Parathyroid adenoma (tissue), 2 donors: ENCODE results near the gene ZFR2.

Source experiments
- H2AFZ ChIP-seq: fragments of 300-600 bp; sonication (generic); one replicate; pipeline ENCODE4 v1.7.0; 2017; ENCODE audit warnings: antibody characterized with exemption, mild to moderate bottlenecking
- H3K27ac ChIP-seq: fragments of 300-600 bp; sonication (generic); one replicate; pipeline ENCODE4 v1.7.0; 2017
- H3K27me3 ChIP-seq: fragments of 300-600 bp; sonication (generic); one replicate; pipeline ENCODE4 v1.7.0; 2017; ENCODE audit warnings: low read length; ENCODE audit not compliant: control insufficient read depth, insufficient read depth
- H3K36me3 ChIP-seq: fragments of 300-600 bp; sonication (generic); one replicate; pipeline ENCODE4 v1.7.0; 2017; ENCODE audit warnings: low read length; ENCODE audit not compliant: control insufficient read depth, insufficient read depth
- H3K4me1 ChIP-seq: fragments of 300-600 bp; sonication (generic); one replicate; pipeline ENCODE4 v1.7.0; 2017; ENCODE audit warnings: control low read depth
- H3K4me2 ChIP-seq: fragments of 300-600 bp; sonication (generic); one replicate; pipeline ENCODE4 v1.7.0; 2017; ENCODE audit warnings: low read length
- H3K4me3 ChIP-seq: fragments of 300-600 bp; sonication (generic); one replicate; pipeline ENCODE4 v1.7.0; 2017; ENCODE audit warnings: low read depth, low read length
- H3K79me2 ChIP-seq: fragments of 300-600 bp; sonication (generic); one replicate; pipeline ENCODE4 v1.7.0; 2017; ENCODE audit warnings: control low read depth
- H3K9ac ChIP-seq: fragments of 300-600 bp; sonication (generic); one replicate; pipeline ENCODE4 v1.7.0; 2017; ENCODE audit warnings: mild to moderate bottlenecking
- H3K9me3 ChIP-seq: fragments of 300-600 bp; sonication (generic); one replicate; pipeline ENCODE4 v1.7.0; 2017; ENCODE audit warnings: low read length; ENCODE audit not compliant: control insufficient read depth
- CTCF ChIP-seq: fragments of 300-600 bp; sonication (generic); IDR thresholded peaks from one replicate; pipeline ENCODE4 v1.7.0; 2017; ENCODE audit warnings: antibody characterized with exemption, mild to moderate bottlenecking
- donor health status: primary hyperparathyroidism.

ZFR2 gene

GRCh38 chr19:3821857-3822364 is 46.9 kb downstream of the ZFR2 start:
- Histone ChIP-seq H2AFZ (no peak overlapping the region), H3K79me2 (no peaks in the 10 kb centered on the region), H3K4me2 (no peak overlapping the region), H3K36me3 (no peaks in the 10 kb centered on the region), H3K27me3 (no peaks in the 10 kb centered on the region), H3K4me1 (no peaks in the 10 kb centered on the region), H3K9me3 (no peaks in the 10 kb centered on the region), H3K4me3 (no peak overlapping the region), H3K27ac (no peak overlapping the region), H3K9ac (no peak overlapping the region)
- peak; percentile 94 for TF ChIP-seq CTCF

- Histone ChIP-seq H3K9ac (no peak overlapping the region), H3K79me2 (no peaks in the 10 kb centered on the region), H3K4me1 (no peaks in the 10 kb centered on the region), H3K4me3 (no peak overlapping the region), H3K36me3 (no peaks in the 10 kb centered on the region), H2AFZ (no peak overlapping the region), H3K9me3 (no peaks in the 10 kb centered on the region), H3K27ac (no peak overlapping the region), H3K27me3 (no peaks in the 10 kb centered on the region), H3K4me2 (no peak overlapping the region)
- TF ChIP-seq CTCF = no peak
Measured at GRCh38 chr19:3821156-3821555, 47.7 kb downstream of the ZFR2 start.

GRCh38 chr19:3819989-3820388 is 48.8 kb downstream of the ZFR2 start:
- Histone ChIP-seq H3K4me1 (no peaks in the 10 kb centered on the region), H3K79me2 (no peaks in the 10 kb centered on the region), H2AFZ (no peak overlapping the region), H3K4me3 (no peak overlapping the region), H3K27ac (no peak overlapping the region), H3K36me3 (no peaks in the 10 kb centered on the region), H3K9me3 (no peaks in the 10 kb centered on the region), H3K9ac (no peak overlapping the region), H3K4me2 (no peak overlapping the region), H3K27me3 (no peaks in the 10 kb centered on the region)
- no peak for TF ChIP-seq CTCF

GRCh38 chr19:3818918-3819317 is 49.9 kb downstream of the ZFR2 start:
- Histone ChIP-seq H3K9ac (no peak overlapping the region), H3K27ac (no peak overlapping the region)

More at GRCh38 chr19:3818918-3819317, 49.9 kb downstream of the ZFR2 start:
- H3K27me3 ChIP-seq = no peaks in the 10 kb centered on the region
- no peak overlapping the region for H2AFZ ChIP-seq
- H3K36me3 ChIP-seq = no peaks in the 10 kb centered on the region
- H3K4me1 ChIP-seq = no peaks in the 10 kb centered on the region
- no peak overlapping the region for H3K4me2 ChIP-seq
- H3K4me3 ChIP-seq = no peak overlapping the region
- H3K79me2 ChIP-seq = no peaks in the 10 kb centered on the region
- no peaks in the 10 kb centered on the region for H3K9me3 ChIP-seq
- no peak for TF ChIP-seq CTCF
